ENCODE measurements around the gene GJA5.
"Not testable (repeated sequence)": the region's sequence is repeated elsewhere in the genome, so short reads cannot be mapped to it uniquely, and the experiment has no call there.

- TF ChIP-seq L3MBTL2 (conservative IDR thresholded peaks at IDR 0.05); PKNOX1 (IDR thresholded peaks at IDR 0.05); FOXM1 (IDR thresholded peaks at IDR 0.05; ENCODE audit: borderline replicate concordance); TARDBP (IDR thresholded peaks at IDR 0.05); FOXA1 (IDR thresholded peaks at IDR 0.05); FOXK2 (IDR thresholded peaks at IDR 0.05); NFRKB (IDR thresholded peaks at IDR 0.05); SP1 (IDR thresholded peaks at IDR 0.05); ARNT (IDR thresholded peaks at IDR 0.05): not testable (repeated sequence)
These were observed 26.0 kb downstream of the GJA5 start for GRCh38 chr1:147734291-147734841.

Measured in HEK293T (cell line).